Endothelial cell of umbilical vein (primary cell): ENCODE data around the gene RFX2. TPM values are rescaled to one million over a fixed set of nuclear protein-coding genes. Genes with fewer than 3 reads are reported as not detected.

Source experiments
- BruUV-seq: library from RNA; stranded (reverse); fragments of 400-500 nt; replicated peaks from 2 replicates; lab custom pipeline; 2021; lab: Mats Ljungman, UMichigan
- CTCF ChIA-PET: fragments of 300-600, 350-600 bp; sonication (Branson Sonifier 250); formaldehyde crosslinking; loops from one replicate; lab custom pipeline; 2021; ENCODE audit warnings: antibody characterized with exemption, inconsistent platforms; lab: Charles Lee
- POLR2A ChIA-PET: fragments of 300-600, 350-600 bp; sonication (Branson Sonifier 250); formaldehyde crosslinking; loops from one replicate; lab custom pipeline; 2021; ENCODE audit warnings: antibody characterized with exemption, inconsistent platforms; lab: Charles Lee
- DNase-seq: peaks from one replicate; pipeline ENCODE4 v3.0.0-alpha.2; 2011; ENCODE audit warnings: low read depth, low spot score
- FAIRE-seq: peaks from 2 replicates; lab custom pipeline; 2011; peaks lifted over from hg19 to GRCh38; lab: Jason Lieb, UNC
- H2AFZ ChIP-seq: 2 replicates; pipeline ENCODE4 v1.6.0; 2012; ENCODE audit warnings: low read depth, low read length, control low read depth, inconsistent platforms
- H3K27ac ChIP-seq: 2 replicates; pipeline ENCODE4 v1.5.1; 2011; ENCODE audit warnings: low read depth, mild to moderate bottlenecking, control low read depth, low read length, moderate library complexity; ENCODE audit not compliant: insufficient read depth
- H3K27me3 ChIP-seq, 2 experiments: 2 replicates each; pipeline versions ENCODE4 v1.6.0 to v1.6.1; 2011; ENCODE audit warnings: low read length in 2 of 2, mixed read lengths in 1 of 2; ENCODE audit not compliant: control insufficient read depth in 2 of 2, insufficient read depth in 2 of 2
- H3K36me3 ChIP-seq, 2 experiments: 2 replicates in 1 of 2; 3 replicates in 1 of 2; pipeline ENCODE4 v1.5.1; 2011; ENCODE audit warnings: low read length in 2 of 2, mild to moderate bottlenecking in 1 of 2, moderate library complexity in 1 of 2; ENCODE audit not compliant: control insufficient read depth in 2 of 2, insufficient read depth in 2 of 2; ENCODE audit errors: extremely low read depth in 1 of 2
- H3K4me1 ChIP-seq: 3 replicates; pipeline ENCODE4 v1.5.1; 2011; ENCODE audit warnings: mild to moderate bottlenecking, low read length; ENCODE audit not compliant: control insufficient read depth, insufficient read depth; ENCODE audit errors: extremely low read depth
- H3K4me2 ChIP-seq: 2 replicates; pipeline ENCODE4 v1.6.1; 2011; ENCODE audit warnings: low read length, control low read depth, mixed read lengths; ENCODE audit not compliant: insufficient read depth
- H3K4me3 ChIP-seq, 3 experiments: fragments of 200-600 bp in 1 of 3; sonication (generic), shearing (Covaris generic) in 1 of 3; replicated peaks in 1 of 3; 2 replicates each; pipeline ENCODE4 v1.5.1; 2011 to 2016; ENCODE audit warnings: control low read depth in 3 of 3, low read length in 3 of 3, mild to moderate bottlenecking in 2 of 3, inconsistent platforms in 1 of 3, low read depth in 1 of 3, moderate library complexity in 1 of 3; ENCODE audit not compliant: insufficient read depth in 1 of 3
- H3K79me2 ChIP-seq: 2 replicates; pipeline ENCODE4 v1.6.0; 2012; ENCODE audit warnings: low read length, inconsistent platforms; ENCODE audit not compliant: control insufficient read depth, insufficient read depth
- H3K9ac ChIP-seq: replicated peaks from 2 replicates; pipeline ENCODE3; 2011; ENCODE audit warnings: low read length, control low read depth; ENCODE audit not compliant: insufficient read depth; ENCODE audit errors: extremely low read depth
- H3K9me1 ChIP-seq: replicated peaks from 3 replicates; pipeline ENCODE4 v1.6.0; 2011; ENCODE audit warnings: mild to moderate bottlenecking, low read length; ENCODE audit not compliant: control insufficient read depth, insufficient read depth; ENCODE audit errors: extremely low read depth
- H3K9me3 ChIP-seq: replicated peaks from 2 replicates; pipeline ENCODE4 v1.5.1; 2012; ENCODE audit warnings: low read length, inconsistent platforms; ENCODE audit not compliant: control insufficient read depth, insufficient read depth
- H4K20me1 ChIP-seq: replicated peaks from 2 replicates; pipeline ENCODE3; 2011; ENCODE audit warnings: mild to moderate bottlenecking, low read length; ENCODE audit not compliant: control insufficient read depth, insufficient read depth; ENCODE audit errors: extremely low read depth
- EZH2 ChIP-seq: IDR thresholded peaks from 2 replicates; pipeline ENCODE4 v1.6.1; 2012; ENCODE audit warnings: borderline replicate concordance, low read depth, mild to moderate bottlenecking, moderate library complexity, low read length, inconsistent platforms; ENCODE audit not compliant: severe bottlenecking
- FOS ChIP-seq: IDR thresholded peaks from 2 replicates; pipeline ENCODE4 v1.6.1; 2011; ENCODE audit warnings: mild to moderate bottlenecking, low read length, moderate library complexity, borderline replicate concordance; ENCODE audit not compliant: insufficient read depth
- GATA2 ChIP-seq: IDR thresholded peaks from 2 replicates; pipeline ENCODE4 v1.7.0; 2011; ENCODE audit warnings: low read depth, mild to moderate bottlenecking, moderate library complexity, mixed read lengths, low read length; ENCODE audit not compliant: insufficient read length, insufficient read depth
- JUN ChIP-seq: IDR thresholded peaks from 2 replicates; pipeline ENCODE4 v1.6.1; 2011; ENCODE audit warnings: borderline replicate concordance, low read depth; ENCODE audit not compliant: insufficient read length, insufficient read depth
- MAX ChIP-seq: IDR thresholded peaks from 2 replicates; pipeline ENCODE4 v1.6.1; 2011; ENCODE audit not compliant: insufficient read depth, insufficient read length
- MYC ChIP-seq: IDR thresholded peaks from one replicate; pipeline ENCODE4 v1.6.1; 2011; ENCODE audit warnings: mild to moderate bottlenecking, low read depth, low read length
- POLR2A ChIP-seq: IDR thresholded peaks from 2 replicates; pipeline ENCODE4 v1.6.1; 2012; ENCODE audit warnings: low read depth, mild to moderate bottlenecking, control low read depth, low read length
- POLR2AphosphoS5 ChIP-seq: IDR thresholded peaks from 2 replicates; pipeline ENCODE4 v1.6.1; 2012; ENCODE audit warnings: low read depth, mild to moderate bottlenecking, control low read depth, low read length, moderate library complexity; ENCODE audit not compliant: insufficient read depth
- dilution Hi-C: fragments of 300-500 bp; cut with MboI; formaldehyde crosslinking; loops from one replicate; pipeline ENCODE4 v1.15.0; 2019; ENCODE audit warnings: low sequenced_read_pairs; ENCODE audit not compliant: extremely low pct_ligation_motif_present
- intact Hi-C: fragments of 100-400 bp; cut with micrococcal nuclease; formaldehyde crosslinking; loops from one replicate; pipeline ENCODE4 v1.10.0; 2022
- polyA plus RNA-seq, 4 experiments: library from polyadenylated mRNA; depleted of rRNA in 3 of 4; stranded (reverse) in 3 of 4; unstranded in 1 of 4; fragments of >200 nt; gene quantifications; 2 replicates each; pipeline versions ENCODE4 v1.2.1 to v1.2.3, GENCODE V29; 2011 to 2012; ENCODE audit warnings: missing spikeins in 1 of 4
- total RNA-seq: library from RNA; stranded (reverse); gene quantifications from 2 replicates; pipeline ENCODE4 v1.2.3, GENCODE V29; 2021
- TF ChIP-seq, protein P1 (sequence below), 2 donors: IDR thresholded peaks; 1 replicate in 1 of 2; 2 replicates in 1 of 2; pipeline ENCODE4 v1.5.1; 2011; ENCODE audit warnings: low read length in 2 of 2, mild to moderate bottlenecking in 2 of 2, moderate library complexity in 2 of 2, control low read depth in 1 of 2, inconsistent platforms in 1 of 2, low read depth in 1 of 2; ENCODE audit not compliant: insufficient read depth in 1 of 2; ENCODE audit errors: extremely low read depth in 1 of 2

Gene RFX2
- total and polyA plus RNA-seq, 2 donors (not counting 3 experiments of a cell fraction or from before 2014, with no cell fraction given) = 16.1 to 19.0 TPM

GRCh38 chr19:5973867-5974635 is 136.2 kb downstream of the RFX2 start:
- FAIRE-seq (no peak), DNase-seq (no peak)
- Histone ChIP-seq H3K79me2 (peaks cover 93% of the 10 kb centered on the region), H3K4me2 (no peak overlapping the region), H3K4me1 (peaks cover 14% of the 10 kb centered on the region), H4K20me1 (peaks cover 3% of the 10 kb centered on the region), H2AFZ (no peak overlapping the region), H3K27me3 (no peaks in the 10 kb centered on the region), H3K4me3 (no peak overlapping the region), H3K9ac (no peak overlapping the region), H3K9me3 (no peaks in the 10 kb centered on the region), H3K36me3 (no peaks in the 10 kb centered on the region), H3K9me1 (no peaks in the 10 kb centered on the region), H3K27ac (no peak overlapping the region)
- ChIA-PET POLR2A (no interaction called here), CTCF (no interaction called here)
- dilution Hi-C loops = no loop called here
- intact Hi-C loops = no loop called here
- BruUV-seq = no TSS peak
- no peak for TF ChIP-seq POLR2AphosphoS5
- no peak for TF ChIP-seq MAX
- no peak for TF ChIP-seq POLR2A
- TF ChIP-seq MYC = no peak
- TF ChIP-seq FOS = no peak
- TF ChIP-seq, protein P1, sequence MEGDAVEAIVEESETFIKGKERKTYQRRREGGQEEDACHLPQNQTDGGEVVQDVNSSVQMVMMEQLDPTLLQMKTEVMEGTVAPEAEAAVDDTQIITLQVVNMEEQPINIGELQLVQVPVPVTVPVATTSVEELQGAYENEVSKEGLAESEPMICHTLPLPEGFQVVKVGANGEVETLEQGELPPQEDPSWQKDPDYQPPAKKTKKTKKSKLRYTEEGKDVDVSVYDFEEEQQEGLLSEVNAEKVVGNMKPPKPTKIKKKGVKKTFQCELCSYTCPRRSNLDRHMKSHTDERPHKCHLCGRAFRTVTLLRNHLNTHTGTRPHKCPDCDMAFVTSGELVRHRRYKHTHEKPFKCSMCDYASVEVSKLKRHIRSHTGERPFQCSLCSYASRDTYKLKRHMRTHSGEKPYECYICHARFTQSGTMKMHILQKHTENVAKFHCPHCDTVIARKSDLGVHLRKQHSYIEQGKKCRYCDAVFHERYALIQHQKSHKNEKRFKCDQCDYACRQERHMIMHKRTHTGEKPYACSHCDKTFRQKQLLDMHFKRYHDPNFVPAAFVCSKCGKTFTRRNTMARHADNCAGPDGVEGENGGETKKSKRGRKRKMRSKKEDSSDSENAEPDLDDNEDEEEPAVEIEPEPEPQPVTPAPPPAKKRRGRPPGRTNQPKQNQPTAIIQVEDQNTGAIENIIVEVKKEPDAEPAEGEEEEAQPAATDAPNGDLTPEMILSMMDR (IDR thresholded peaks at IDR 0.05; ENCODE audit: extremely low read depth in 1 of 2, insufficient read depth in 1 of 2, low read depth in 1 of 2, low read length in 2 of 2) = no peak
- no peak for TF ChIP-seq GATA2
- no peak for TF ChIP-seq EZH2
- TF ChIP-seq JUN = no peak
